LoVo (cell line): ENCODE results near the gene TMEM144.
A peak's percentile ranks its signal among the peaks of the same experiment; 100 is the strongest.
"Not testable (repeated sequence)": the region's sequence is repeated elsewhere in the genome, so short reads cannot be mapped to it uniquely, and the experiment has no call there.

ENCODE experiments used
- DNase-seq: peaks from one replicate; pipeline ENCODE4 v3.0.0-alpha.2; 2016; ENCODE audit warnings: low spot score

The TMEM144 gene

DNA sequence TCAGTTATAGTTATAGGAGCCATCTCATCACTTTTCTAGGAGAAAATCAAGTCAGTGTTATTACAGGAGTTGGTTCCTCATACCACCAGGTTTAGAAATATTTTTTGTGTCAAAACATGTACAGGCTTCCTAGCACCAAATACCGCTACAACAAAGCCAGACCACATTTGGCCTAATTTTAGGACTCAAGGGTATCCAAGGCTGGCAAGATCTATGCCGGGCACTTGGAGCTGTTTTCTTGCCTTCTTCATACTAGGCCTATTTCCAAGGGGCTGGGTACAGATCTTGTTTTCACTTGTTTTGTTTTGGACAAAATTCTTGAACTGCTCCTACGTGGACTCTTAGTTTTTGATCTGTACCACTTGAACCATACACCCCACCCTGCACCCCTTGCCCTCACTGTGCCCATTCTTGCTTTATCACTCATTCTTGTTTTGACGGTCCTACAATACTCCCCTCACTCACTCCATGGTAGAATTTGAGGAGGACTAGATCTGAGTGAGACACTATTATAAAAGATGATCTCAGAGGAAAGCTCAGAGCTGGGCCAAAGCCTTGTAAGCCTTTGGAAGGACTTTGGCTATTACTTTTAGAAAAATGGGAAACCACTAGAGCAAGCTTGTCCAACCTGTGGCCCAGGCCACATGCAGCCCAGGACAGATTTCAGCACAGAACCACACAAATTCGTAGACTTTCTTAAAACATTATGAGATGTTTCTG is 17.7 kb upstream of the TMEM144 start:
- no peak for DNase-seq

DNA sequence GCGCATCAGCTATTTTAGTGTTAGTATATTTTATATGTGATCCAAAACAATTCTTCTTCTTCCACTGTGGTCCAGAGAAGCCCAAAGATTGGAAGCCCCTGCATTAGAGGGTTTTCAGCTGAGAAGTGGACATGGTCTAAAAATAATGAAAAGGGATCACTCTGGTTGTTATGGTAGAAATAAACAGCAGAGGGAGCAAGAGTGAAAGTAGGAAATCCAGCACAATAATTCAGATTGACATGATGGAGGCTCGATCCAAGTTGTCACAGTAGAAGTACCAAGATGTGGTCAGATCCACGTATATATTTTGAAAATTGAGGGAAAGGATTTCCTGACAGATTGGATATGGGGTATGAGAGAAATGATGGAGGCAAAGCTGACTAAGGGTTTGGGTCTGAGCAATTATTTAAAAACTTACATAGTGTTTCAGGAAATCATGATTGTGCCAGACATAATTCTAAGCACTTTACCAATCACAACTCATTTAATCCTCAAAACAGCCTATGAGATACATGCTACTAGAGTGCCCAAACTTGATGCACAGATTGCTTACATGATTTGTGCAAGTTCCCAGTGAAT is 17.0 kb upstream of the TMEM144 start:
- peak; percentile 56 for DNase-seq

- no peak for DNase-seq
Measured at GRCh38 chr4:158195297-158195696, 15.0 kb upstream of the TMEM144 start.

DNA sequence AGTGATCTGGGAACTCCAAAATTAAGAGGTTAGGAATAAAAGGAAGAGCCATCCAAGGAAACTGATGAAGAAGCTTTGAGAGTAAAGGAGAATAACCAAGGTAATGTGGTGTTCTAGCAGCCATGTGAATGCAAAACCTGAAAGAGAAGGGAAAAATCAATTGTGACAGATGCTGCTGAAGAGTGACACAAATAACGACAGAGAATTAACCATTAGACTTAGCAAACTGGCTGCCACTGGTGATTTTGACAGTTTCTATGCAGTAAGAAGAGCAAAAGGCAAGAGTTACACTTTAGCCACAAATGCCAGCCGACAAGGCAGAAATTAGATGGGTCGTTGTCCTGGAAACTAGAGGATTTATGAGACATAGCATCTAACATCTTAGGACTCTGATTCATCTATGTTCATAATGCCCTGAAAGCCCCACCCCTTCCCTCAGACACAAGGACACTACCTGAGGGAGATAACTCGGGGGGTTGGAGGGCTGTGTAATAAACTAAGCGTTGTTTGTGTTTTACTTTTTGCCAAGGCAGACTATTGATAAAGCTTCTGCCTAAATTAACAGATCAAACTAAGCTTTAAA is 13.0 kb upstream of the TMEM144 start:
- no peak for DNase-seq

- no peak for DNase-seq
Measured at GRCh38 chr4:158200214-158200613, 10.1 kb upstream of the TMEM144 start.

DNA sequence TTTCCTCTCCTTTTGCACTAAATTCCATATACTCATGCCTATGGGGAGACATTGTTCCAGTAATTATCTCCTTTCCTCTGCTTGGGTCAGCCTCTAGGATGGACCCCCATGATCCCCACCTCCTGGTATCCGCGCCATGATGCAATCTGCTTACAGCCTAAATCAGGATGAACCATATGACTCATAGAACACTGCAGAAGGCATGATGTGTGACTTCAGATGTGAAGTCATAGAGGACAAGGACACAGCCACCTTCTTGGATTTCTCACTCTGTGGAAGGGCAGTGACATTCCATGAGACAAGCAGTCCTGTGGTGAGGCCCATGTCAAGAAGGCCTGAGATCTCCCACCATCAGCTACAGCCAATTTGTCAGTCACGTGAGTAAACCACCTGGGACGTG is 9.0 kb upstream of the TMEM144 start:
- no peak for DNase-seq

DNA sequence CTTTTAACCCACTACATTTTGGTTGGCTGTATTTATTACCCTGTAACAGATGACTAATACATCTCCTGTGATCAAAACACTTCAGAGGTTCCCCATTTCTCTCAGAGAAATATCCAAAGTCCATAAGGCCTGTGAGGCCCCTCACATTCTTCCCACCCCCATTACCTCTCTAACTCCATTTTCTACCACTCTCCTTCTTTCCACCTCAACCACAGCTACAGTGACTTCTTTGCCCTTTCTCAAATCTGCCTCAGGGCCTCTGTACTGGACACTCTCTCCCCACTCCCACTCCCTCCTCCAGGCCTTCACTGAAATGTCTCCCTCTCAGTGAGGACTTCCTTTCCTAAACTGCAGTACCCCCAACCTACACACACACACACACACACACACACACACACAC is 8.4 kb upstream of the TMEM144 start:
- no peak for DNase-seq

- DNase-seq = no peak
Measured at GRCh38 chr4:158202481-158202880, 7.8 kb upstream of the TMEM144 start.

DNA sequence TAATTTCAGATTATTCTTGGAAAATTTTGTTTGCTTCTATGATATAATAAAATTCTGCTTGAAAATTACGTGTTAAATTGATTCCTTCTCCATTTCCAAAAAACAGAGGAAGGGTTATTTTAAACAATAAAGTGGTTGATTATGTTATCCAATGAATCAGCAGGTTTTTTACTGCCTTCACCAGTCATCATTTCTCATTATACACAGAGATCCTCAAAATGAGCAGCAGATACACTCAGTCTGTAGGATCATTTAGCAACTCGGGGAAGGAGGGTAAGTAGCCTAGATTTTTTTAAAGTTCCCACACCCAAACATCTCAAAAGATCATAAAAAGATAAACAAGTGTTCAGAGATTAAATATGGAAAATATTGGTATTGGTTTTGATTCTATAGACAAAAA is 6.8 kb upstream of the TMEM144 start:
- DNase-seq = no peak

- no peak for DNase-seq
Measured at GRCh38 chr4:158203929-158204328, 6.4 kb upstream of the TMEM144 start.

- no peak for DNase-seq
Measured at GRCh38 chr4:158208963-158209640, 1.2 kb upstream of the TMEM144 start.

DNA sequence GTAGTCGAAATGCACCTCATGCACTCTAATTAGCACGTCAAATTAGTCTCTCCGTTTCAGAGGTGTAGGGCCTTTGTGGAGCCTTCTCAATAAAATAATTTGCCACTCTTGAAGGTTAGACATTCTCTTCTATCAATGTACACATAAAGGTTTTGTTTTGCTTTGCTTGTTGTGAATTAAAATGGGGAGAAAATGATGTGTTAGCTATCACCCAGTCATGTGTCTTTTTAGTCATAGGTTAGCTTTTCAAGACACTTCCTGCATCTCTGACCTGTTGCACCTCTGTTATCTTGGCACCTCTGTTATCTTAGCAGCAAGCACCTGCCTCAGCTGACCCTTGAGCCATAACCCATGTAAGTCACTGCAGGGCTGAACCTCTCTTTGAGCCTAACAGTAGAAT is 936 bp downstream of the TMEM144 start:
- peak; percentile 14 for DNase-seq

- DNase-seq = no peak
Measured at GRCh38 chr4:158213466-158213865, 3.2 kb downstream of the TMEM144 start.

- DNase-seq = no peak
Measured at GRCh38 chr4:158214856-158215255, 4.6 kb downstream of the TMEM144 start.

- DNase-seq = no peak
Measured at GRCh38 chr4:158217763-158218162, 7.5 kb downstream of the TMEM144 start.

- no peak for DNase-seq
Measured at GRCh38 chr4:158219623-158220022, 9.3 kb downstream of the TMEM144 start.

DNA sequence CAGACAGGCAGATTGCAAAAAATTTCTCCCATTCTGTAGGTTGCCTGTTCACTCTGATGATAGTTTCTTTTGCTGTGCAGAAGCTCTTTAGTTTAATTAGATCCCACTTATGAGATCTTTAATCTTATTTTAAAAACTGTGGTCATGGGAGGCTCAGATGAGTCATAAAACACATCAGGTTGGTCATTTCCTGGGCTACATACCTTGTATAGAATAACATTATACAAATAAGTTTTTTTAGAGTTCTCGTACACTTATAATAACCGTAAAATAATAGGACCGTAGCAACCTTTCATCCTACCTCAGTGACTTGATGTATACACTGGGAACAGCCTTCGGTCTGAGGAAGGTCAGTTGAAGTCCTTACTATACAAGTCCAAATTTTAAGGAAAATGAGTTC is 14.0 kb downstream of the TMEM144 start:
- DNase-seq = not testable (repeated sequence)

DNA sequence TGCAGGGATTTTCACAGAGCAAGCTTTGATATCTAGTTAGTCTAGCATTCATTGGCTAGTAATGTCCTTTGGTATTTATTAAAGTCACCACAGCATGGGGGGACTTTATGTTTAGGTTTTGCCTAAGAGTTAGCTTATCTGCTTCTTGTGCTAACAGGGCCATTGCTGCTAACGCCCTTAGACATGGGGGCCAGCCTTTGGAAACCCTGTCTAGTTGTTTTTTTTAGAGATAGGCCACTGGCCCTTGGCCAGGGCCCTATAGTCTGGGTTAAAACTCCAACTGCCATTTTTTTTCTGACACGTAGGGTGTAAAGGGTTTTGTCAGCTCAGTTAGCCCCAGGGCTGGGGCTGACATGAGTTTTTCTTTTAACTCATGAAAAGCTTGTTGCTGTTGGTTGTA is 14.7 kb downstream of the TMEM144 start:
- not testable (repeated sequence) for DNase-seq

DNA sequence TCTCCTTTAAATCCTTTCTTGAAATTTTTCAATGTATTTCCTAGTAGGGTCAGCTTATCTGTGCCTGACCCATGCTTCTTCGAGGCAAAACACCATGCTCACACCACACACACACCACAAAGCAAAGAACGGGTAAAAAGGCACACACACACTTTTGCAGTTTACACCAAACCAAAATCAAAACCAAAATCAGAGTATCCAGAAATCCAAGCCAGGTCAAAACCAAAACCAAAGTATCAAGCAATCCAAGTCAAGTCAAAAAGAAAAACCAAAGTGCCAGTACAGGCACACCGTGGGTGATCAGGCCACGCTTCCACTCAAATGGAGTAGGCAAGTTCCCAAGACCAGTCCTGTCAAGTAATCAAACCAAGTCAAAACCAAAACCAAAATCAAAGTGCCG is 17.6 kb downstream of the TMEM144 start:
- DNase-seq = not testable (repeated sequence)

DNA sequence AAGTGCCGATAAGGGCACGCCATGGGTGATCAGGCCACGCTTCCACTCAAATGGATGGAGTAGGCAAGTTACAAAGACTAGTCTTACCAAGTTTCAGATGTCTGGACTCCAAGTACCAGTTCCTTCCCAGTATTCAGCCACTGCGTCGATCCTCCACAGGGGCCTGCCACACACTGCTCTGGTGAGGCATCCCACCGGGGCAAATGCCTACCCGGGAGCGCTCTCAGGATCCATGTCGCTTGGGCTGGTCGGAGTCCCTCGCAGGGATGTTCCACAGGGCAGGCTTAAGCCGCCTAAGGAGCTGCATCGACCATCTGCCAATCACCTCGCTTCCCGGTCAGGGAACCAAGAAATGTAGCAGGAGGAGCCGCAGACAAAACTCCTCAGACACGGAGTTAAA is 18.1 kb downstream of the TMEM144 start:
- DNase-seq = not testable (repeated sequence)

- no peak for DNase-seq
Measured at GRCh38 chr4:158229768-158230167, 19.5 kb downstream of the TMEM144 start.

DNA sequence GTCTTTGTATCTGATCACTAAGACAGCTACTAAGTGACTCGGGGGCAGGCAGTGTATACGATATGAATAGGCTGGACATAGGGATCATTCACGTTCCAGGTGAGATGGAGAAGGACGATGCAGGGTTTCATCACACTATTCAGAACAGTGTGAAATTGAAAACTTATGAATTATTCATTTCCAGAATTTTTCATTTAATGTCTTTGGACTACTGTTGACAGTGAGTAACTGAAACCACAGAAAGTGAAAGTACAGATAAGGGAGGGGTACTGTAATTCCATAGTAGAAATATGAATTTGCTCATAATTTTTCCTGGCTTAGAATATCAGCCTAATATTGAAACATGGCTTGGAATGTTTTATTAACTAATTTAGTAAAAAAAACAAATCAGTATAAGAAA is 24.4 kb downstream of the TMEM144 start:
- DNase-seq = no peak
